ENCODE measurements around the gene ADAMTSL3.

Gene ADAMTSL3

GRCh38 chr15:83892498-83892897 lies 238.6 kb downstream of the ADAMTSL3 start:
- no peak for DNase-seq

GRCh38 chr15:83893308-83893707 lies 239.4 kb downstream of the ADAMTSL3 start:
- DNase-seq = no peak

- DNase-seq = no peak
Observed at GRCh38 chr15:83897037-83897436, 243.1 kb downstream of the ADAMTSL3 start.

- no peak for DNase-seq
Observed at GRCh38 chr15:83898361-83898760, 244.4 kb downstream of the ADAMTSL3 start.

- no peak for DNase-seq
Observed at GRCh38 chr15:83899670-83900069, 245.7 kb downstream of the ADAMTSL3 start.

GRCh38 chr15:83904107-83905040 lies 250.5 kb downstream of the ADAMTSL3 start:
- DNase-seq = no peak

- DNase-seq = no peak
Observed at GRCh38 chr15:83905556-83906273, 251.8 kb downstream of the ADAMTSL3 start.

- DNase-seq = no peak
Observed at GRCh38 chr15:83911345-83911744, 257.4 kb downstream of the ADAMTSL3 start.

GRCh38 chr15:83912343-83912742 lies 258.4 kb downstream of the ADAMTSL3 start:
- no peak for DNase-seq

- no peak for DNase-seq
Observed at GRCh38 chr15:83913034-83913632, 259.2 kb downstream of the ADAMTSL3 start.

GRCh38 chr15:83914906-83915305 lies 261.0 kb downstream of the ADAMTSL3 start:
- DNase-seq = no peak

GRCh38 chr15:83917432-83917831 lies 263.5 kb downstream of the ADAMTSL3 start:
- no peak for DNase-seq

GRCh38 chr15:83918011-83918410 lies 264.1 kb downstream of the ADAMTSL3 start:
- no peak for DNase-seq

GRCh38 chr15:83919319-83919830 lies 265.5 kb downstream of the ADAMTSL3 start:
- no peak for DNase-seq

- no peak for DNase-seq
Observed at GRCh38 chr15:83919978-83920510, 266.1 kb downstream of the ADAMTSL3 start.

GRCh38 chr15:83922649-83923294 lies 268.8 kb downstream of the ADAMTSL3 start:
- no peak for DNase-seq

- DNase-seq = no peak
Observed at GRCh38 chr15:83926116-83926515, 272.2 kb downstream of the ADAMTSL3 start.

- no peak for DNase-seq
Observed at GRCh38 chr15:83927704-83928391, 273.9 kb downstream of the ADAMTSL3 start.

GRCh38 chr15:83928392-83928734 lies 274.4 kb downstream of the ADAMTSL3 start:
- DNase-seq = no peak

- no peak for DNase-seq
Observed at GRCh38 chr15:83928878-83929418, 275.0 kb downstream of the ADAMTSL3 start.

GRCh38 chr15:83929619-83930018 lies 275.7 kb downstream of the ADAMTSL3 start:
- no peak for DNase-seq
